Body of pancreas (tissue), 4 donors: ENCODE results near the gene SERPINI1.

ENCODE experiments used
- CTCF ChIP-seq, 7 experiments: fragments of 450-650 bp in 4 of 7; fragments of 200-600 bp in 3 of 7; sonication (generic) in 3 of 7; IDR thresholded peaks; one replicate each; pipeline ENCODE4 v1.5.1; 2016 to 2019; ENCODE audit warnings: antibody characterized with exemption in 7 of 7
- POLR2A ChIP-seq, 3 donors: fragments of 450-650 bp; IDR thresholded peaks; one replicate each; pipeline ENCODE4 v1.6.1; 2016; ENCODE audit warnings: antibody characterized with exemption in 3 of 3, mild to moderate bottlenecking in 2 of 3

- TF ChIP-seq CTCF (IDR thresholded peaks at IDR 0.05): no peak
- TF ChIP-seq POLR2A (IDR thresholded peaks at IDR 0.05): no peak
Observed at GRCh38 chr3:167859610-167860009, 124.1 kb downstream of the SERPINI1 start.
